Activated CD4-positive, alpha-beta T cell treated with anti-CD3 and anti-CD28 coated beads for 36 hours (primary cell): ENCODE measurements around the gene SLC25A30. TPM values are rescaled to one million over a fixed set of nuclear protein-coding genes. Genes with fewer than 3 reads are reported as not detected.
"Not testable (repeated sequence)": the region's sequence is repeated elsewhere in the genome, so short reads cannot be mapped to it uniquely, and the experiment has no call there.

ENCODE experiments used
- ATAC-seq: fragments of 200-7000 bp; cut with Tn5 transposase; one replicate; pipeline ENCODE4 v1.10.0; 2021; ENCODE audit warnings: mild to moderate bottlenecking, moderate library complexity
- CTCF ChIA-PET: fragments of 350-600 bp; sonication (Branson Sonifier 250); formaldehyde crosslinking; loops from one replicate; lab custom pipeline; 2021; ENCODE audit warnings: antibody characterized with exemption; lab: Charles Lee
- POLR2A ChIA-PET: fragments of 350-600 bp; sonication (Branson Sonifier 250); formaldehyde crosslinking; loops from one replicate; lab custom pipeline; 2021; ENCODE audit warnings: antibody characterized with exemption, inconsistent platforms; lab: Charles Lee
- DNase-seq: peaks from one replicate; pipeline ENCODE4 v3.0.0-alpha.2; 2020
- H3K27ac Mint-ChIP-seq: one replicate; pipeline ENCODE4 v1.8.0; 2021; ENCODE audit warnings: mixed read lengths
- H3K27me3 Mint-ChIP-seq: one replicate; pipeline ENCODE4 v1.8.0; 2021; ENCODE audit warnings: mixed read lengths
- H3K36me3 Mint-ChIP-seq: one replicate; pipeline ENCODE4 v1.8.0; 2021; ENCODE audit warnings: low read depth, mixed read lengths
- H3K4me1 Mint-ChIP-seq: one replicate; pipeline ENCODE4 v1.8.0; 2021; ENCODE audit warnings: mixed read lengths
- H3K4me3 Mint-ChIP-seq: one replicate; pipeline ENCODE4 v1.8.0; 2021; ENCODE audit warnings: mild to moderate bottlenecking, moderate library complexity, mixed read lengths
- H3K9me3 Mint-ChIP-seq: one replicate; pipeline ENCODE4 v1.8.0; 2021; ENCODE audit warnings: low read depth, mixed read lengths
- intact Hi-C, 2 experiments: fragments of 100-400 bp; cut with DNase I in 1 of 2; cut with micrococcal nuclease in 1 of 2; formaldehyde crosslinking; loops; one replicate each; pipeline versions ENCODE4 v1.14.2 to v1.15.1; 2022 to 2024; cut with DNase I, micrococcal nuclease
- total RNA-seq, 2 experiments: library from RNA; stranded (reverse); gene quantifications; one replicate each; pipeline ENCODE4 v1.2.3, GENCODE V29; 2021

Gene SLC25A30
- total RNA-seq, 2 experiments from 2014 or later = 17.7 to 18.4 TPM

DNA sequence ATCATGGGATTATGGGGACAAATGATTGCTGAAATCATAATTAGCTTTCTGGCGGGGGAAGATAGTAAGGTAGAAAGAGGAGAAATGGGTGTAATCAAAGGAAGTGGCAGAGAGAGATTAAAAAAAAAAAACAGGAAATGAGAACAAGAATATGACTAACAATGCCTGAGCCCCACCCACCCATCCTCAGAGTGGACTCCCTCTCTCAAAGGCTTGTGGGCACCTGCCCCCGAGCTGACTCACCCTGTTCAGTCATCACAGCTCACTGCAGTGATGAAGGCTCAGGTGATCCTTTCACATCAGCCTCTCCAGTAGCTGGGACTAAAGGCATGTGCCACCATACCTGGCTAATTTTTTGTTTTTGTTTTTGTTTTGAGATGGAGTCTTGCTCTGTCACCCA is 50.8 kb downstream of the SLC25A30 start:
- intact Hi-C loops = loop anchor here (1.0 kb wide), 7 partner anchors 26 to 790 kb away; partner anchors contain the start of genes TPT1 (in 2 of the 2), COG3 (in 1 of the 2) and SLC25A30 (in 1 of the 2)

GRCh38 chr13:45365558-45365885 is 52.7 kb downstream of the SLC25A30 start:
- Mint-ChIP-seq H3K9me3 (peaks cover 4% of the 10 kb centered on the region), H3K4me3 (no peak overlapping the region), H3K36me3 (peaks cover 38% of the 10 kb centered on the region), H3K27ac (peak overlapping the region; percentile 44), H3K4me1 (peaks cover 60% of the 10 kb centered on the region), H3K27me3 (no peaks in the 10 kb centered on the region)
- ChIA-PET CTCF (interaction anchor here (1.0 to 1.2 kb wide), 2 partner anchors 30 to 68 kb away, joined by 3 read pairs; no protein-coding TSS in a partner anchor), POLR2A (no interaction called here)
- DNase-seq (no peak), ATAC-seq (no peak)
- intact Hi-C loops = no loop called here

More for the DNA sequence above, 50.8 kb downstream of the SLC25A30 start:
- CTCF ChIA-PET = interaction anchor here (0.6 to 6.9 kb wide), 7 partner anchors 19 to 145 kb away, joined by 4 to 79 read pairs (median 5); partner anchors contain the start of gene TPT1
- Mint-ChIP-seq H3K4me3 (peak overlapping the region; percentile 21), H3K9me3 (peaks cover 4% of the 10 kb centered on the region), H3K36me3 (peaks cover 27% of the 10 kb centered on the region), H3K27ac (peak overlapping the region; percentile 89), H3K27me3 (no peaks in the 10 kb centered on the region), H3K4me1 (peaks cover 53% of the 10 kb centered on the region)
- POLR2A ChIA-PET = interaction anchor here (0.8 to 1.8 kb wide), 8 partner anchors 26 to 918 kb away, joined by 3 to 9 read pairs (median 4); partner anchors contain the start of genes SLC25A30 and TPT1
- DNase-seq (peak; percentile 96), ATAC-seq (peak; percentile 100)

DNA sequence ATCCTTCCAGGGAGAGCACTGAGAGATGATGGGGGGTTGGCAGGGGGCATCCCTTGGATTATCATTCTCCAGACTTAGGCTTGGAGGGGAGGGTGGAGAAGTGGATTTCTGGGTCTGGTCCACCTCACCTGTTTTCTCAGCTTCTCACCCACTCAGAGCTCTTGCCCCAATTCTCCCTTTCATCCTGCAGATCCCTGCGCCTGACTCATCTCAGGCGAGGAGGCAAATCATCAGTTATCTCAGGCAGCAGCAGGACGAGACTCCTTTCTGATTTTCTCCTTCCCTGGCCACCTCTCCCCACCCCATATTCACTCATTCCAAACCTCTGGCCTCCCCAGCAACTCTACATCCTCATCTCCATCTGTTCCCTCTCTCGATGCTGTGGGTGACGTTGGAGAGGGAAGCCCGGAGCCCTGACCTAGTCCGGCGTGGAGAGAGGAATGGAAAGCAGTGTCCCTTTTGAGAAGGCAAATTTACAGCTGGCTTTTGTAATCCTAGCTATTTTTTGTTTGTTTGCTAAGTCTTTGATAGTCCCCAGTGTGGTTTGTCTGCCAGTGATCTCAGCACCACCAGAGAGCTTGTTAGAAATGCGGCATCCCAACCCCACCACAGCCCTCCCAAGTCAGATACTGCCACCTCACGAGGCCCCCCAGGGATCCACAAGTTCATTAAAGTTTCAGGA is 53.2 kb downstream of the SLC25A30 start:
- DNase-seq = no peak
- peaks cover 59% of the 10 kb centered on the region for H3K4me1 Mint-ChIP-seq
- no peaks in the 10 kb centered on the region for H3K27me3 Mint-ChIP-seq
- peaks cover 36% of the 10 kb centered on the region for H3K36me3 Mint-ChIP-seq
- H3K4me3 Mint-ChIP-seq = no peak overlapping the region
- POLR2A ChIA-PET = no interaction called here
- H3K9me3 Mint-ChIP-seq = peaks cover 4% of the 10 kb centered on the region
- no peak for ATAC-seq
- peak overlapping the region; percentile 24 for H3K27ac Mint-ChIP-seq
- intact Hi-C loops = no loop called here
- CTCF ChIA-PET = interaction anchor here (1.0 to 1.2 kb wide), 2 partner anchors 31 to 67 kb away, joined by 3 read pairs; no protein-coding TSS in a partner anchor

- Mint-ChIP-seq H3K4me1 (peaks cover 44% of the 10 kb centered on the region), H3K27ac (no peak overlapping the region), H3K4me3 (no peak overlapping the region), H3K27me3 (no peaks in the 10 kb centered on the region), H3K36me3 (peaks cover 44% of the 10 kb centered on the region), H3K9me3 (peaks cover 4% of the 10 kb centered on the region)
- intact Hi-C loops = no loop called here
- ChIA-PET POLR2A (interaction anchor here (0.7 kb wide), 1 partner anchor 40 kb away, joined by 3 read pairs; no protein-coding TSS in a partner anchor), CTCF (interaction anchor here (1.3 to 1.9 kb wide), 2 partner anchors 9 to 32 kb away, joined by 4 to 6 read pairs; no protein-coding TSS in a partner anchor)
- ATAC-seq (no peak), DNase-seq (no peak)
Measured at GRCh38 chr13:45362939-45363338, 55.2 kb downstream of the SLC25A30 start.

DNA sequence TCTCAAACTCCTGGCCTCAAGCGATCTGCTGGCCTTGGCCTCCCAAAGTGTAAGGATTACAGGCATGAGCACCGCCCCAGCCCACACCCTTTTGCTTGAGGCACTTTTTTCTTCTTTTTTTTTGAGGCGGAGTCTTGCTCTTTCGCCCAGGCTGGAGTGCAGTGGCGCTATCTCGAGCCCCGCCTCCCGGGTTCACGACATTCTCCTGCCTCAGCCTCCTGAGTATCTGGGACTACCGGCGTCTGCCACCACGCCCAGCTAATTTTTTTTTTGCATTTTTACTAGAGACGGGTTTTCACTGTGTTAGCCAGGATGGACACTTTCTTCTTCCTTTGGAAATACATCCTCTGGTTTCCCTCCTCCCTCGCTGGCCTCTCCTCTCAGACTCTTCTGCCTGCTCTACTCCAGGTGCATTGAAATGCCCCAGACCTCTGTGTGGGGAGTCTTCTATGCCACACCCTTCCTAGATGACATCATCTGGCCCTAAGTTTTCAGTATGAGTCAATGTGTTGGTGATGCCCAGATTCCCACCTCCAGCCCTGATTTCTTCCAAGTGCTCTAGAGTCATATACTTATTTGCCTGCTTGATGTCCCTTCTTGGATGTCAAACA is 56.5 kb downstream of the SLC25A30 start:
- Mint-ChIP-seq H3K4me1 (peaks cover 40% of the 10 kb centered on the region), H3K9me3 (peaks cover 4% of the 10 kb centered on the region), H3K27me3 (no peaks in the 10 kb centered on the region), H3K36me3 (peaks cover 51% of the 10 kb centered on the region), H3K27ac (peak overlapping the region; percentile 55), H3K4me3 (no peak overlapping the region)
- peak; percentile 42 for ATAC-seq
- ChIA-PET CTCF (interaction anchor here (1.9 kb wide), 1 partner anchor 10 kb away, joined by 6 read pairs; no protein-coding TSS in a partner anchor), POLR2A (no interaction called here)
- intact Hi-C loops = no loop called here
- no peak for DNase-seq

GRCh38 chr13:45356966-45357672 is 61.1 kb downstream of the SLC25A30 start:
- ATAC-seq = peak; percentile 57
- Mint-ChIP-seq H3K27me3 (no peaks in the 10 kb centered on the region), H3K36me3 (peaks cover 43% of the 10 kb centered on the region), H3K4me3 (no peak overlapping the region), H3K9me3 (no peaks in the 10 kb centered on the region), H3K4me1 (peaks cover 18% of the 10 kb centered on the region), H3K27ac (peak overlapping the region; percentile 68)
- DNase-seq = no peak
- ChIA-PET POLR2A (no interaction called here), CTCF (interaction anchor here (0.9 to 1.4 kb wide), 2 partner anchors 14 to 55 kb away, joined by 3 to 6 read pairs; no protein-coding TSS in a partner anchor)
- intact Hi-C loops = no loop called here

DNA sequence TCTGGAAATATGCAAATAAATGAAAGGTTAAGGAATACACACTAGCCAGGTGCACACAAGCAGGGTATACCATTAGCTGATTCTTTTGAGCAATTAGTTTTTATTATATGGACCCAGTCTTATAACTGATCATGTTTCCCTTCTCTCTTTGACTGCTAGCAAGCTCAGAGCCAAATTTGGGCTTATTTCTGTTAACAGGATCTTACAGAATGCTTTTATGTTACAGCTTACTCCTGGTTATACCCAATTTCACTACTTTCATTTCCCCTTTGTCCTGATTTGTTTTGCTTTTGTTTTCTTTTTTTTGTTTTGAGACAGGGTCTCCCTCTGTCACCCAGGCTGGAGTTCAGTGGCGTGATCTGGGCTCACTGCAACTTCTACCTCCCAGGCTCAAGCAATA is 64.3 kb downstream of the SLC25A30 start:
- ChIA-PET CTCF (no interaction called here), POLR2A (no interaction called here)
- DNase-seq (no peak), ATAC-seq (no peak)
- Mint-ChIP-seq H3K9me3 (no peaks in the 10 kb centered on the region), H3K4me3 (no peak overlapping the region), H3K27ac (no peak overlapping the region), H3K27me3 (no peaks in the 10 kb centered on the region), H3K36me3 (peaks cover 50% of the 10 kb centered on the region), H3K4me1 (peaks cover 11% of the 10 kb centered on the region)
- intact Hi-C loops = no loop called here

DNA sequence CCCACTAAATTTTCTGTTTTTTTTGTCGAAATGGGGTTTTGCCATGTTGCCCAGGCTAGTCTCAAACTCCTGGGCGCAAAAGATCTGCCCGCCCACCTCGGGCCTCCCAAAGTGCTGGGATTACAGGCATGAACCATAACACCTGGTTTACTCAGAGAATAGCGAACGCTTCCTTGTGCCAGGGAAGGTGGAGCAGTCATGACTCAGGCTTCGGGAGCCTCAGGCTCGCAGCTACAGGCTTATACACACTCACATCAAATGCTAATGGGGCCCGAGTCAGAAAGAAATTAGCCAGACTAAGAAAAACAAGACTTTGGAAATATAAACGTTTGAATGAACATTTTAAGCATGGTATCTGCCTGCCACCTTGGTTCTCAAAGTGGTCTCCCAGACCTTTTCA is 66.1 kb downstream of the SLC25A30 start:
- ChIA-PET CTCF (no interaction called here), POLR2A (no interaction called here)
- Mint-ChIP-seq H3K27ac (no peak overlapping the region), H3K27me3 (no peaks in the 10 kb centered on the region), H3K4me3 (no peak overlapping the region), H3K9me3 (no peaks in the 10 kb centered on the region), H3K4me1 (peaks cover 8% of the 10 kb centered on the region), H3K36me3 (peaks cover 47% of the 10 kb centered on the region)
- no peak for ATAC-seq
- intact Hi-C loops = no loop called here
- DNase-seq = no peak

GRCh38 chr13:45350152-45350551 is 68.0 kb downstream of the SLC25A30 start:
- Mint-ChIP-seq H3K4me1 (peaks cover 3% of the 10 kb centered on the region), H3K9me3 (no peaks in the 10 kb centered on the region), H3K4me3 (no peak overlapping the region), H3K27ac (no peak overlapping the region), H3K36me3 (peaks cover 48% of the 10 kb centered on the region), H3K27me3 (no peaks in the 10 kb centered on the region)
- intact Hi-C loops = no loop called here
- ATAC-seq (no peak), DNase-seq (no peak)
- ChIA-PET POLR2A (no interaction called here), CTCF (interaction anchor here (0.6 to 1.1 kb wide), 2 partner anchors 44 to 97 kb away, joined by 3 read pairs; no protein-coding TSS in a partner anchor)

- Mint-ChIP-seq H3K9me3 (no peaks in the 10 kb centered on the region), H3K4me1 (peaks cover 4% of the 10 kb centered on the region), H3K27me3 (no peaks in the 10 kb centered on the region), H3K36me3 (peaks cover 49% of the 10 kb centered on the region), H3K27ac (no peak overlapping the region), H3K4me3 (no peak overlapping the region)
- no peak for ATAC-seq
- intact Hi-C loops = loop anchor here in 1 of 2 experiments (10.0 kb wide), 1 partner anchor 835 kb away; the partner anchor contains the start of gene LCP1
- no peak for DNase-seq
- POLR2A ChIA-PET = no interaction called here
- CTCF ChIA-PET = interaction anchor here (0.6 to 1.1 kb wide), 2 partner anchors 45 to 98 kb away, joined by 3 read pairs; no protein-coding TSS in a partner anchor
Measured at GRCh38 chr13:45349438-45349837, 68.7 kb downstream of the SLC25A30 start.

DNA sequence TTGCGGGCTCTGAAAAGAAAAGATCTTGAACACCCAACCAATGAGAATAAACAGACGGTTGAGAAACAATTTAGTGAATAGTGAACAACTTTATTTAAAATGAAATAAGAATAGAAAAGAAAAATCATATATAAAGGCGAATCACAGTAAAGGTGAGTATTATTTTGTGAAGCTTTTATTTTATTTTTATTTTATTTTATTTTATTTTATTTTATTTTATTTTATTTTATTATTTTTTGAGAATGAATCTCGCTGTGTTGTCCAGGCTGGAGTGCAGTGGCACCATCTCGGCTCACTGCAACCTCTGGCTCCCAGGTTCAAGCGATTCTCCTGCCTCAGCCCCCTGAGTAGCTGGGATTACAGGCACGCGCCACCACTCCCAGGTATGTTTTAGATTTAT is 74.1 kb downstream of the SLC25A30 start:
- ATAC-seq, POLR2A ChIA-PET, H3K4me3 Mint-ChIP-seq, DNase-seq, H3K27ac Mint-ChIP-seq, CTCF ChIA-PET, H3K27me3 Mint-ChIP-seq, H3K9me3 Mint-ChIP-seq: not testable (repeated sequence)
- Mint-ChIP-seq H3K4me1 (peaks cover 19% of the 10 kb centered on the region), H3K36me3 (peaks cover 48% of the 10 kb centered on the region)
- intact Hi-C loops = loop anchor here (5.0 to 10.0 kb wide), 2 partner anchors 73 to 841 kb away; partner anchors contain the start of genes LCP1 (in 1 of the 2) and SLC25A30 (in 1 of the 2)
